ENCODE measurements around the gene TERB2. TPM values are rescaled to one million over a fixed set of nuclear protein-coding genes. Genes with fewer than 3 reads are reported as not detected.
"Not testable (repeated sequence)": the region's sequence is repeated elsewhere in the genome, so short reads cannot be mapped to it uniquely, and the experiment has no call there.

The TERB2 gene
- total RNA-seq, 4 donors from 2014 or later = not detected

GRCh38 chr15:44968475-44968874 lies 12.0 kb downstream of the TERB2 start:
- Histone ChIP-seq H3K27ac (no peak overlapping the region), H3K9me3 (no peaks in the 10 kb centered on the region), H3K4me3 (no peak overlapping the region), H3K27me3 (no peaks in the 10 kb centered on the region), H3K4me1 (no peaks in the 10 kb centered on the region), H3K36me3 (no peaks in the 10 kb centered on the region)
- no peak for DNase-seq
- TF ChIP-seq CTCF (IDR thresholded peaks at IDR 0.05) (no peak), POLR2A (IDR thresholded peaks at IDR 0.05) (no peak)

GRCh38 chr15:44971036-44971435 lies 14.5 kb downstream of the TERB2 start:
- TF ChIP-seq POLR2A (IDR thresholded peaks at IDR 0.05) (no peak), CTCF (IDR thresholded peaks at IDR 0.05) (no peak)
- H3K9me3 ChIP-seq = no peaks in the 10 kb centered on the region
- DNase-seq = no peak
- H3K4me1 ChIP-seq = no peaks in the 10 kb centered on the region
- H3K4me3 ChIP-seq = no peak overlapping the region
- no peaks in the 10 kb centered on the region for H3K27me3 ChIP-seq
- H3K27ac ChIP-seq = no peak overlapping the region
- H3K36me3 ChIP-seq = no peaks in the 10 kb centered on the region

GRCh38 chr15:44976183-44976582 lies 19.7 kb downstream of the TERB2 start:
- not testable (repeated sequence) for DNase-seq, H3K27me3 ChIP-seq, H3K36me3 ChIP-seq, H3K27ac ChIP-seq, H3K4me1 ChIP-seq, H3K9me3 ChIP-seq, H3K4me3 ChIP-seq

- not testable (repeated sequence) for DNase-seq, H3K36me3 ChIP-seq, H3K27me3 ChIP-seq, H3K4me3 ChIP-seq, H3K9me3 ChIP-seq, H3K27ac ChIP-seq, H3K4me1 ChIP-seq
Measured at GRCh38 chr15:44977781-44978180, 21.3 kb downstream of the TERB2 start.

- H3K27ac ChIP-seq, H3K27me3 ChIP-seq, H3K4me1 ChIP-seq, DNase-seq, H3K4me3 ChIP-seq, H3K36me3 ChIP-seq, H3K9me3 ChIP-seq: not testable (repeated sequence)
Measured at GRCh38 chr15:44979617-44980339, 23.3 kb downstream of the TERB2 start.

- not testable (repeated sequence) for H3K27me3 ChIP-seq, DNase-seq, H3K4me3 ChIP-seq, H3K4me1 ChIP-seq, H3K36me3 ChIP-seq, H3K27ac ChIP-seq, H3K9me3 ChIP-seq
Measured at GRCh38 chr15:44984144-44984543, 27.7 kb downstream of the TERB2 start.

- not testable (repeated sequence) for H3K9me3 ChIP-seq, H3K27ac ChIP-seq, H3K4me1 ChIP-seq, H3K4me3 ChIP-seq, H3K27me3 ChIP-seq, DNase-seq, H3K36me3 ChIP-seq
Measured at GRCh38 chr15:44986346-44987055, 30.0 kb downstream of the TERB2 start.

- H3K4me3 ChIP-seq, H3K4me1 ChIP-seq, DNase-seq, H3K36me3 ChIP-seq, H3K9me3 ChIP-seq, H3K27me3 ChIP-seq, H3K27ac ChIP-seq: not testable (repeated sequence)
Measured at GRCh38 chr15:44987711-44988110, 31.2 kb downstream of the TERB2 start.

GRCh38 chr15:44988184-44988869 lies 31.8 kb downstream of the TERB2 start:
- DNase-seq, H3K9me3 ChIP-seq, H3K27me3 ChIP-seq, H3K27ac ChIP-seq, H3K4me3 ChIP-seq, H3K36me3 ChIP-seq, H3K4me1 ChIP-seq: not testable (repeated sequence)

- not testable (repeated sequence) for H3K9me3 ChIP-seq, H3K27me3 ChIP-seq, H3K36me3 ChIP-seq, H3K4me1 ChIP-seq, H3K27ac ChIP-seq, DNase-seq, H3K4me3 ChIP-seq
Measured at GRCh38 chr15:44988870-44989219, 32.4 kb downstream of the TERB2 start.

GRCh38 chr15:44997632-44998031 lies 41.1 kb downstream of the TERB2 start:
- H3K4me1 ChIP-seq, H3K36me3 ChIP-seq, H3K4me3 ChIP-seq, H3K9me3 ChIP-seq, H3K27ac ChIP-seq, DNase-seq, H3K27me3 ChIP-seq: not testable (repeated sequence)
